SHP77 treated with DMSO at 0.1 percent for 48 hours (cell line): ENCODE measurements around the gene GMPPA.

Experiments
- DNase-seq: peaks from one replicate; lab custom pipeline; 2025; lab: John Stamatoyannopoulos, UW

Gene GMPPA

DNA sequence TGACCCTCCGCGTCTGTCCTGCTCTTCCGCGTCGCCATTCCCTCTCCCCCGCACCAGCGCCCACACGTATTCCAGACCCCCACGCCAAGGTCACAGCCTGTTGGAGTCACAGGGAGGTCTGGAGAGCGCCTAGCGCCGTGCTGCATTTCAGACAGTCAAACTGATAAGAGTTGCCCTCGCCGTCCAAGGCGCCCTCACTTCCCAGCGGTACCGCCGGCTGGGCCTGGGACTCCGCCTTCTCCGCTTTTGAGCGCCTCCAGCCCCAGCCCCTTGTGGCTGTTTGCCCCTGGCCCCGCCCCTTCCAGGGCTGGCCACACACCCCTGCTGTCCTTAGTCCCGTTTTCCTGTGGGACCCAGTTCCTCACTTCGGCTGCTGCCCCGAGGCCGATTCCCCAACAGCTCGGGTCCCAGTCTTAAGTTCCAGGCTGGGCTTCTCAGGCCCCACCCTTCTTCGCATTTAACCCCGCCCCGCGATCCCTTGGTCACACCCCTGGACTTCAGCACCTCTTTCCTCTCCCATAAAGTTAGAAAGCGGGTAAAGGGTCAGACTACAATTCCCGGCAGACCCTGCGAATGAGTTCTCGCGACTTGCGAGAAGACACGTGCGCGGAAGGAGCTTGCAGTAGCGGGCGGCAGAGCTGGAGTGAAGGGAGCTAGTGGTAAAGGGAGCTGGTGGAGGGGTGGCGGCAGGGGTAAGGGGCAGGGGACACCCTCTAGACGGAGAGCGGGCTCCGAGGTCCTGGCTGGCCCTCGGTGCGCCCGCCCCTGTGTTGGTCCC lies at the start of gene GMPPA:
Gene GMPPA (plus strand): TSS at position 612 of the 778 bp plus-strand sequence. CDS start 1,085 bp downstream, outside the sequence.
- peak; percentile 95 for DNase-seq

DNA sequence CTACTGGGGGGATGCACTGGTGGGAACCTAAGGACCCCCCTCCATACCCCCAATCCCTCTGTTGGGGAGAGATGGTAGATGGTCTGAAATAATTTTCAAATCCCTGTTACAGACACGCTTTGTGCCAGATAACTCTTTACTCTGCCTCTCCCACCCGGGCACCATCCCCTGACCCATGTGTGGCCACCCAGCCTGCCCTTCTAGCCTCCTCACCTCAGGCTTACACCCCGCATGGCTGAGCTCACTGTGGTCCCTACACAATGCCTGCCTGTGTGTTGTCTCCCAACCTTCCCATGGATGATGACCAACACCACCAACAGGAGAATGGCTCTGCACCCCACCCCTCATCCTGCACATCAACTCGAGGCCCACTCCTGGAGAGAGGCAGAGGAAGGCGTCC lies 49.1 kb upstream of the GMPPA start:
- no peak for DNase-seq

GRCh38 chr2:219451661-219452360 lies 46.9 kb upstream of the GMPPA start:
- no peak for DNase-seq

DNA sequence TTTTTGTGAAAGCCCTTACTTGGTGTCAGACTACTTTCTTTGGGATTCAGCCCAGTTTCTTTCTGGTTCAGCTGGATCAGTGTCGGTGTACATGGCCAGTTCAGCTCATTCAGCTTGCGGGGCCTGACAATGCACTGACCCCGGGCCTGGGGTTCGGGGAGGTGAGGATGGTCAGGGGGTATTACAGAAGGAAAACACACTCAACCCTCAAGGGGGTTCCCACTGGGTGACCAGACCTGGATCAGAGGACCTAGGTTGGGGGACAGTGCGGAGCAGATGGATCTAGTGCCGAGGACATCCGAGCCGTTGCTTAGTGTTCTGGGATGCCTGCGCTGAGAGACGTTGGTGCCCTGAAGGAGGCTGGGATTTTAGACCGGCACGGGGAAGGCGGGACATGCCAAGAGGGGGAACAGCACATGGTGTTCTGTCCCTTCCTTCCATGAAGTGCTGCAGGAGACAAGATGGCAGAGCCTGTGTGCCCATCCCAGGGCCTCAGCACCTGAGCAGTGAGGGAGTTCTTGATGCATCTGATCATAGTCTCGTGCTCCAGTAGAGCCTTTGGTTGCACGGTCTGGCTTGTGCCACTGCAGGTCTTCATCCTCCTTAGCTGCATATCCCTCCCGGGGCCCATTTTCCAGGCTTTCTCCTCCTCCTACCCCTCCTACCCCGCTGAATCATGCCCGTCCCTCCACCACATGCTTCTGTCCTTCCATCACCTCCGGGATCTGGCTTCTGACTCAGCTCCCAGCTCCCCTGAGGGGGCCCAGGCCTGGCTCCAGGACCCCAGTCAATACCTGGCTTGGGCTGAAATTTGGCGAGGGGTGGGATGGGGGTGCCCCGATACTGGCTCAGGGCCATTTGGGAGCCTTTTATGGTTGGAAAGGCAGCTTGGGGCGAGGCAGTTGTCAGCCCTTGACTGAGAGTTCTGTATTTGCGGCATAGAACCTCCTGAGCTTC lies 46.1 kb upstream of the GMPPA start:
- DNase-seq, result no peak

DNA sequence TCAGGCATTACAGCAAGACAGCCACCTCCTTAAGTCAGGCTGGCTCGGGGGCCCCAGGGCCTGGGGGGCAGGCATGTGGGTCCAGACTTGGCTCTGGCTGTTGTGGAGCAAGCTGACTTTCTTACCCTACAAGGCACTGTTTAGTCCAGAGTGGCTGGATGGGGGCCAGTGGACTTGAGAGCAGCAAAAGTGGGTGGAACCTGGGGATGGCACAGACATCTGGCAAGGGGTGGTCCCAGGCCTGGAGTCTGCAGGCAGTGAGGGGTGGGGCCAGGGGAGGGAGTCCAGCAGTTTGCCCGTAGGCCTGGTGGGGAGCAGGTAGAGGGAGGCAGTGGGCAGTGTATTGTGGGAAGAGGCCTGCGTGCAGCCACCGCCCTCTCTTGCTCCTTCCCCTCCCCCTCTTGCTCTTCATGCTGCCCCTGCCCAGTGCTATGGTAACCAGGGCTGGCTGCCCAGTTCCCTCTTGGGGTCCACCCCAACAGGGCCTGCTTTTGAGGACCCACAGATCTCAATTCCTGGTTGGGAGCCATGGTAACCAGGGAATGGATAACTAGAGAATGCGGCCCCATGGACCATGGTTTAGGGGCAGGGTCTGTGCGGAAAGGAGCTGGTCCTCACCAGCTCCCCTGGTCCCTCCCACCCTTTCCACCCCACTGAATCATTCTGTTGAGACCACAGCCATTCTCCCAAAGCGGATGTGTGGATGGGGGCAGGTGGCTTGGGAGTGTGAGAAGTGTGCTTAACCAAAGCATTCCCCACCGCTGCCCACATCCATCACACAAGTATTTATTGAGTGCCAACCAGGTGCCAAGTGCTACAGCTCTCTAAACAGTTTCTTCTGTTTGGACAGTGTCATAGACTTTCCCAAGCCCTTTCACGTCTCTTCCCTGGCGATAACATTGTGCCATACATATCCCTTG lies 44.8 kb upstream of the GMPPA start:
- peak; percentile 83 for DNase-seq

- no peak for DNase-seq
Observed at GRCh38 chr2:219455581-219455980, 43.1 kb upstream of the GMPPA start.

DNA sequence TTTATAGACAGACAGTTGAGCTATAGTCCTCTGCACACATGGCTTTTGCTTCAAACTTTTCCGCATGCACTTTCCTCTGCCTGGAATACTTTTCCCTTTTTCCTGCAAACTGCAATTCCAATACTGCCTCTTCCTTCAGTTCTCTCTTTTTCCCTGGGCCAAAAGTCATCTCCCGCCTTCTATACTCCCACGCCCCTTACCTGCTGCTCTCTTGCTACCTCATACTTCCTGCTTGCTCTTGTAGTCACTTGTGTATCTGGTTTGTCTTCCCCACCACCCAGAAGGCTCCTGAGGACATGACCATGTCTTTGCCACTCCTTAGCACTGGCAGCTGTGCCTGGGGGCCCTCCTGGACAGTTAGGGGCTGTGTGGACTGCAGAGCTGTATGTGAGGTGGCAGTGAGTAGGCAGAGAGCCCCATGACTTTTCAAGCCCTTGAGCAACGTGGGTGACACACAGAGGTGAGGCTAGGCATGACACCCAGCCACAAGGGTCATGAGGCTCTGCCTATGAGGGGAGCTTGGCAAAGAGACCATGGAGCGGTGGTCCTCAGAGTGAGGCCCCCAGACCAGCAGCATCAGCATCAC lies 40.8 kb upstream of the GMPPA start:
- no peak for DNase-seq

DNA sequence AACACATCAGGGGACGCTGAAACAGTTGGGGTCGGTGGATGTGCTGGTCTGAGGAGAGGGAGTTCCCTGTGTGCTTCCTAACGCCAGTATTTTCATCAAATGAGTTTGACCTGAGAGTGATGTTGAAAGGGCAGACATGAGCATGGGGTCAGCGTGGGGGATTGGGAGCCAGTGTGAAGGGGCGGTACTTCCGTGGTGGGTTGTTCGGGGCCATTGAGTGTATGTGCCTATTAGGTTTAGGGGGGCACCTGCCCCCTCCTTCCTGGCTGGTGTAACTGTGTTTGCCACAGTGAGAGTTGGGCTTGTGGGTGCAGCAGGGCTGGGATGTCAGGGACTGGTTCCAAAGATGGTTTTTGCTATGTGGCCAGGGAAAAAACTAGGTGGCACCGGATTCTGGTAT lies 39.7 kb upstream of the GMPPA start:
- DNase-seq, result no peak

DNA sequence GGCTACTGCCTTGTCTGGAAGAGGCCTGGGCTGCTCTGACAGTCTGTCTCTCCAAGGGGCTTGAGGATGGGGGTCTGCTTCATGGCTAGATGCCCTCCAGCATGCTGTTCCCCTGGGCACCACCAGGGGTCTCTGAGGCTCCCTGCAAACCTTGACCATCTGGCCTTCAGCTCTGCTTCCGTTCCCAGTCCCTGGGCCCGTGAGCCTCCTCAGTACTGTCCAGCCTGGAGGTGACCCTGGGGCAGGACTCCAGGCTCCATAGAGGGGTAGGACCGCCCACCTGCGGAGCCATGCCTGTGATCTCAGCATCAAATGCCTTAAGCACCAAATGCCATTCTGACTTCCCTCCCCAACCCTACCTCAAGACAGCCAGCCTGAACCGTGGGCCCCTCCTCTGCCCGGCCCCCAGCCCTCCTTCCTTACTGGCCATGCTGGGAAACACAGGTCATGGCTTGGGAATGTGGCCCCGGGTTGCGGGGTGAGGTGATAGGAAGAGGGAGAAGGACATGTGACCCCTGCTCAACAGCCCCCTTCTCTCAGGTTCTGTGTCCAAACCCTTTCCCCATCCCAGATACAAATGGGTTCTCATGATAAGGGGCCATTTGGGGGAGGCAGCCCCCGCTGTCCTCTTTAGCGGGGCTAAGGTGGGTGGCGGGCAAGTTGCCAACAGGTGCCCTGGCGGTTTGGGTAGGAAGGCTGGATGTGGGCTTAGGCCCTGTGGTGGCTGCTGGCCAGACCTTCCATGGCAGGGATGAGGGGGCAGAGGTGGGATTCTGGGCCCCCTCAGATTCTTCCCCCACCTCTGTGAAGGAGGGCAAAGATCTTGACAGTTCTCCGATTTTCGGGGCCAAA lies 39.0 kb upstream of the GMPPA start:
- DNase-seq, result no peak

DNA sequence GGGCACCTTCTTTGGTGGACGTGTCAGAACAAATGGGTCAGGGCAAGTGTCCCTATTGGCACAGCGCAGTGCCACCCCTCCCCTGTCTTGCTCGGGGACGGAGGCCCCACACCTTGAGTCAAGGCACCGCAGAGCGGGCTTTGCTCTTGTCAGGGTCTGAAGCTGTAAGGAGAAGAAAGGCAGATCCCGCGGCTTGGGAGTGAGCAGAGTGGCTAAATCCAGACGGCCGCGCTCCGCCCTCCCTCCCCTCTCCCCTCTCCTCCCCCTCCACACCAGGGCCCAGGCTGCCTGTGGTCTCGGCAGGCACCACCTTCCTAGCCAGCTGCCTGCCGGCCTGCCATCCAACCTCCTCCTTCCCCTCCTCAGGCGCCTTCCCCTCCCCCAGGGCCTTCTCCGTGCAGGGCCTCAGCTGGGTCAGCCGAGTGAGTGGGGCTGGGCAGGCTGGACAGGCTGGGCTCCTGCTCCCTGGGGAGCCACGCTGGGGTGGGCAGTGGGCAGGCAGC lies 38.2 kb upstream of the GMPPA start:
- DNase-seq, result no peak

- no peak for DNase-seq
Observed at GRCh38 chr2:219461047-219461514, 37.6 kb upstream of the GMPPA start.

- DNase-seq, result no peak
Observed at GRCh38 chr2:219461669-219462068, 37.0 kb upstream of the GMPPA start.

DNA sequence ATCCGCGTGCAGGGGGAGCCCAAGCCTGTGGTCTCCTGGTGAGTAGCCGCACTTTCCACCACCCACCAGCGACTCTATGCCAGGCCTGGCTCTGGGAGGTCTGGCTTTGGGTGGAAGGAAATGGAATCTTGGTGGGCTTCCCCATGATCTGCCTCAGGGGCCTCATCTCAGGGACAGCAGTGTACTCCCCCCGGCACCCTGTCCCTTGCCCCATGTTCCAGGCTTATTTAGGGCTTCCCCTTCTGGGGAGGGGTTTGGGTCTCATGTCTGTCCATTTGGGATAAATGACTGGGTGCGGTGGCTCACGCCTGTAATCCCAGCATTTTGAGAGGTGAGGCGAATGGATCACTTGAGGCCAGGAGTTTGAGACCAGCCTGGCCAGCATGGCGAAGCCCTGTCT lies 36.3 kb upstream of the GMPPA start:
- DNase-seq, result no peak

DNA sequence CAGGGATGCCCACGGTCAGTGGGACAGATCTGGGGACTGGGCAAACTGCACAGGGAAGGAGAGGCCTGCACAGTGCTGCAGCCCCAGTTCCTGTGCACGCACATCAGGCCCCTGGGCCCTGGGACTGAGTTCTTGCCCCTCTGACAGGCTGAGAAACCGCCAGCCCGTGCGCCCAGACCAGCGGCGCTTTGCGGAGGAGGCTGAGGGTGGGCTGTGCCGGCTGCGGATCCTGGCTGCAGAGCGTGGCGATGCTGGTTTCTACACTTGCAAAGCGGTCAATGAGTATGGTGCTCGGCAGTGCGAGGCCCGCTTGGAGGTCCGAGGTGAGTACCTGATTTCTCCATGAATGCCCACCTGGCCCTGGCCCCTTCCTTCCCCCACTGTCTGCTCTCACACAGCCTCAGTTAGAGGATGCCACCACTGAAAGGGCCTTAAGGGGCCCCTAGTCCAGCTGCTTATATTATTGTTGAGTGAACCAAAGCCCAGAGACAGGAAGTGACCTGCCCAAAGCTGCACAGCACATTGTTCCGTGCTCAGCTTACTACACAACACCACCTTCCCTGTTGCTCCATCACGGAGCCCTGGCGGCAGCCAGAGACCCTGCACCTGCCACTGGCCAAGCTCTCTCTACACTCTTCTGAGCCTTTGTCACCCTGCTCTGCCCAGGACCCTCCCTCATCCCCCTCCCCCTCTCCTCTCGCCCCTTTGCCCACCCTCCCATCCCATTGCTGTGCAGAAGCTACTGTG lies 34.2 kb upstream of the GMPPA start:
- no peak for DNase-seq

- no peak for DNase-seq
Observed at GRCh38 chr2:219465659-219466561, 32.8 kb upstream of the GMPPA start.

- no peak for DNase-seq
Observed at GRCh38 chr2:219466816-219467735, 31.6 kb upstream of the GMPPA start.

- DNase-seq, result no peak
Observed at GRCh38 chr2:219467736-219468075, 31.0 kb upstream of the GMPPA start.
